HCT116 (cell line): Measurements from ENCODE around the gene ORM1. TPM values are rescaled to one million over a fixed set of nuclear protein-coding genes. Genes with fewer than 3 reads are reported as not detected.

ENCODE experiments used
- ATAC-seq: fragments of 200-7000 bp; cut with Tn5 transposase; 2 replicates; pipeline ENCODE4 v1.9.1; 2020; ENCODE audit warnings: mild to moderate bottlenecking, moderate library complexity
- BruUV-seq: library from RNA; stranded (reverse); fragments of 400-500 nt; replicated peaks from 2 replicates; lab custom pipeline; 2021; lab: Mats Ljungman, UMichigan
- CTCF ChIA-PET: fragments of 300-600 bp; sonication (Branson Sonifier 250); formaldehyde crosslinking; loops from one replicate; lab custom pipeline; 2021; ENCODE audit warnings: antibody characterized with exemption; lab: Charles Lee
- POLR2A ChIA-PET: fragments of 300-600, 350-600 bp; sonication (Branson Sonifier 250); formaldehyde crosslinking; loops from one replicate; lab custom pipeline; 2021; ENCODE audit warnings: antibody characterized with exemption; lab: Charles Lee
- RAD21 ChIA-PET, 2 experiments: fragments of 300-600 bp; sonication (Branson Sonifier 250); formaldehyde crosslinking; loops; one replicate each; lab custom pipeline; 2023; ENCODE audit warnings: low total read pairs in 2 of 2; ENCODE audit not compliant: uncharacterized antibody in 2 of 2, unreplicated experiment in 2 of 2, low non-redundant PET in 1 of 2; lab: Charles Lee
- DNase-seq: peaks from one replicate; pipeline ENCODE4 v3.0.0-alpha.2; 2010; ENCODE audit warnings: low read depth, low spot score
- H2AFZ ChIP-seq: fragments of 200-600 bp; shearing (Covaris generic), sonication (generic); 2 replicates; pipeline ENCODE4 v1.6.1; 2017; ENCODE audit warnings: low read depth, mixed run types, mixed read lengths, antibody characterized with exemption, low read length; ENCODE audit not compliant: poor library complexity, severe bottlenecking
- H3K27ac ChIP-seq: 2 replicates; pipeline ENCODE4 v1.5.1; 2012; ENCODE audit warnings: low read depth, low read length
- H3K27me3 ChIP-seq: fragments of 200-600 bp; sonication (generic); 2 replicates; pipeline ENCODE4 v1.6.1; 2016; ENCODE audit warnings: mixed run types, low read length, mixed read lengths; ENCODE audit not compliant: insufficient read depth
- H3K36me3 ChIP-seq, 2 experiments: fragments of 200-500 bp in 1 of 2; fragments of 200-600 bp in 1 of 2; sonication (Bioruptor generic) in 1 of 2; sonication (generic) in 1 of 2; 2 replicates each; pipeline versions ENCODE4 v1.5.1 to v1.6.1; 2014 to 2016; ENCODE audit warnings: low read length in 2 of 2, inconsistent platforms in 1 of 2, mixed read lengths in 1 of 2, mixed run types in 1 of 2; ENCODE audit not compliant: insufficient read depth in 2 of 2, control insufficient read depth in 1 of 2
- H3K4me1 ChIP-seq, 2 experiments: fragments of 200-600 bp in 1 of 2; sonication (generic) in 1 of 2; 2 replicates each; pipeline versions ENCODE4 v1.5.1 to v1.6.1; 2012 to 2017; ENCODE audit warnings: low read length in 2 of 2, inconsistent platforms in 1 of 2, mild to moderate bottlenecking in 1 of 2, mixed read lengths in 1 of 2, mixed run types in 1 of 2, moderate library complexity in 1 of 2; ENCODE audit not compliant: insufficient read depth in 2 of 2, control insufficient read depth in 1 of 2
- H3K4me2 ChIP-seq: fragments of 200-600 bp; sonication (generic); 2 replicates; pipeline ENCODE4 v1.6.1; 2017; ENCODE audit warnings: mixed run types, low read length, mixed read lengths
- H3K4me3 ChIP-seq, 2 experiments: fragments of 200-600 bp in 1 of 2; sonication (generic) in 1 of 2; replicated peaks in 1 of 2; 2 replicates each; pipeline ENCODE4 v1.5.1; 2011 to 2016; ENCODE audit warnings: low read length in 2 of 2, control low read depth in 1 of 2, low read depth in 1 of 2, mild to moderate bottlenecking in 1 of 2, mixed read lengths in 1 of 2, mixed run types in 1 of 2
- H3K79me2 ChIP-seq: fragments of 200-600 bp; sonication (generic); 2 replicates; pipeline ENCODE4 v1.6.1; 2017; ENCODE audit warnings: mild to moderate bottlenecking, mixed run types, low read length, moderate library complexity, mixed read lengths; ENCODE audit not compliant: insufficient read depth
- H3K9ac ChIP-seq: fragments of 200-600 bp; sonication (generic); 2 replicates; pipeline ENCODE4 v1.6.1; 2016; ENCODE audit warnings: low read length, mixed read lengths
- H3K9me2 ChIP-seq: fragments of 200-600 bp; sonication (generic), shearing (Covaris generic); 2 replicates; pipeline ENCODE4 v1.6.1; 2017; ENCODE audit warnings: mixed run types, mild to moderate bottlenecking, moderate library complexity; ENCODE audit not compliant: insufficient read depth
- H3K9me3 ChIP-seq, 2 experiments: fragments of 200-500 bp in 1 of 2; fragments of 200-600 bp in 1 of 2; sonication (Bioruptor generic) in 1 of 2; sonication (generic) in 1 of 2; 2 replicates each; pipeline ENCODE4 v1.6.1; 2014 to 2017; ENCODE audit warnings: low read length in 2 of 2, mixed read lengths in 2 of 2, inconsistent platforms in 1 of 2, low read depth in 1 of 2, mild to moderate bottlenecking in 1 of 2, mixed run types in 1 of 2, moderate library complexity in 1 of 2; ENCODE audit not compliant: control insufficient read depth in 1 of 2, insufficient read depth in 1 of 2
- H4K20me1 ChIP-seq: fragments of 200-600 bp; sonication (generic), shearing (Covaris generic); 2 replicates; pipeline ENCODE4 v1.6.1; 2017; ENCODE audit warnings: mixed run types, mild to moderate bottlenecking, moderate library complexity; ENCODE audit not compliant: insufficient read depth
- CBX3 ChIP-seq: IDR thresholded peaks from 2 replicates; pipeline ENCODE4 v1.6.1; 2012; ENCODE audit warnings: low read depth
- CEBPB ChIP-seq: IDR thresholded peaks from 2 replicates; pipeline ENCODE4 v1.6.1; 2012; ENCODE audit warnings: low read depth
- ELF1 ChIP-seq: IDR thresholded peaks from 2 replicates; pipeline ENCODE4 v1.6.1; 2012; ENCODE audit warnings: low read depth, borderline replicate concordance
- EZH2 ChIP-seq: fragments of 200-600 bp; sonication (generic); IDR thresholded peaks from 2 replicates; pipeline ENCODE4 v1.6.1; 2017; ENCODE audit warnings: antibody characterized with exemption, mixed run types
- JUND ChIP-seq: IDR thresholded peaks from 2 replicates; pipeline ENCODE4 v1.6.1; 2012
- MAX ChIP-seq: IDR thresholded peaks from 2 replicates; pipeline ENCODE4 v1.6.1; 2012
- POLR2AphosphoS5 ChIP-seq: IDR thresholded peaks from 2 replicates; pipeline ENCODE4 v1.6.1; 2011; ENCODE audit warnings: mild to moderate bottlenecking, low read depth, low read length, moderate library complexity
- SP1 ChIP-seq: IDR thresholded peaks from 2 replicates; pipeline ENCODE4 v1.6.1; 2012; ENCODE audit warnings: low read depth
- SRF ChIP-seq: IDR thresholded peaks from 2 replicates; pipeline ENCODE4 v1.6.1; 2012; ENCODE audit warnings: low read depth
- TCF7L2 ChIP-seq: IDR thresholded peaks from 2 replicates; pipeline ENCODE4 v1.7.0; 2011; ENCODE audit warnings: borderline replicate concordance, inconsistent platforms; ENCODE audit not compliant: insufficient read depth, insufficient read length; ENCODE audit errors: extremely low read depth
- YY1 ChIP-seq: IDR thresholded peaks from 2 replicates; pipeline ENCODE4 v1.6.1; 2011; ENCODE audit warnings: low read length, low read depth, moderate library complexity, mild to moderate bottlenecking; ENCODE audit not compliant: insufficient replicate concordance; ENCODE audit errors: extremely low read depth
- ZBTB33 ChIP-seq: IDR thresholded peaks from 2 replicates; pipeline ENCODE4 v1.6.1; 2011; ENCODE audit warnings: mild to moderate bottlenecking, low read length, moderate library complexity; ENCODE audit not compliant: insufficient replicate concordance; ENCODE audit errors: extremely low read depth
- ZFX ChIP-seq: fragments of 450-650 bp; IDR thresholded peaks from 2 replicates; pipeline ENCODE4 v1.6.1; 2017
- ZNF274 ChIP-seq: fragments of 200-500 bp; sonication (Bioruptor generic); IDR thresholded peaks from 2 replicates; pipeline ENCODE4 v1.6.1; 2014; ENCODE audit warnings: mild to moderate bottlenecking, low read depth, low read length, inconsistent platforms
- intact Hi-C: fragments of 100-400 bp; cut with micrococcal nuclease; formaldehyde crosslinking; loops from 2 replicates; pipeline ENCODE4 v1.10.0; 2022
- total RNA-seq: library from RNA; stranded (reverse); gene quantifications from one replicate; pipeline ENCODE4 v1.2.1, GENCODE V29; 2021; ENCODE audit not compliant: unreplicated experiment

The ORM1 gene
- total RNA-seq, 1 experiment from 2014 or later, result 5.6 TPM

GRCh38 chr9:114301798-114302565 is 20.9 kb upstream of the ORM1 start:
- no peak overlapping the region for H2AFZ ChIP-seq
- peaks cover 0 to 3% of the 10 kb centered on the region in 2 experiments; a peak in 1 of 4 replicates for H3K4me1 ChIP-seq
- DNase-seq (no peak), ATAC-seq (no peak)
- H3K9me2 ChIP-seq, result no peaks in the 10 kb centered on the region
- BruUV-seq, result no TSS peak
- intact Hi-C loops, result no loop called here
- no peak overlapping the region for H3K4me3 ChIP-seq
- no peak overlapping the region for H3K4me2 ChIP-seq
- ChIA-PET POLR2A (no interaction called here), RAD21 (no interaction called here), CTCF (interaction anchor here (1.4 kb wide), 1 partner anchor 219 kb away, joined by 5 read pairs; no protein-coding TSS in a partner anchor)
- no peak overlapping the region for H3K9ac ChIP-seq
- no peak overlapping the region for H3K27ac ChIP-seq
- no peak for TF ChIP-seq TCF7L2
- TF ChIP-seq ELF1, result no peak
- TF ChIP-seq POLR2AphosphoS5, result no peak
- no peak for TF ChIP-seq ZNF274
- TF ChIP-seq CEBPB, result no peak
- TF ChIP-seq JUND, result no peak
- H3K9me3 ChIP-seq, result no peaks in the 10 kb centered on the region
- H3K27me3 ChIP-seq, result no peaks in the 10 kb centered on the region
- no peaks in the 10 kb centered on the region for H4K20me1 ChIP-seq
- H3K36me3 ChIP-seq, result no peaks in the 10 kb centered on the region
- H3K79me2 ChIP-seq, result no peaks in the 10 kb centered on the region

GRCh38 chr9:114302727-114303126 is 20.2 kb upstream of the ORM1 start:
- no peaks in the 10 kb centered on the region for H3K9me2 ChIP-seq
- no peak overlapping the region for H3K27ac ChIP-seq
- intact Hi-C loops, result no loop called here
- POLR2A ChIA-PET, result no interaction called here
- BruUV-seq, result no TSS peak
- TF ChIP-seq ZNF274 (no peak), CBX3 (no peak), EZH2 (no peak), CEBPB (no peak), SP1 (no peak), ZBTB33 (no peak), MAX (no peak), YY1 (no peak), ZFX (no peak), SRF (no peak)
- ATAC-seq (no peak), DNase-seq (no peak)
- H3K4me3 ChIP-seq, result no peak overlapping the region
- no peaks in the 10 kb centered on the region for H3K36me3 ChIP-seq
- RAD21 ChIA-PET, result no interaction called here
- H3K9me3 ChIP-seq, result no peaks in the 10 kb centered on the region
- H3K27me3 ChIP-seq, result no peaks in the 10 kb centered on the region
- no peaks in the 10 kb centered on the region for H3K79me2 ChIP-seq
- CTCF ChIA-PET, result interaction anchor here (1.4 kb wide), 1 partner anchor 220 kb away, joined by 5 read pairs; no protein-coding TSS in a partner anchor
- no peak overlapping the region for H2AFZ ChIP-seq
- peaks cover 0 to 3% of the 10 kb centered on the region in 2 experiments; a peak in 1 of 4 replicates for H3K4me1 ChIP-seq
- no peak overlapping the region for H3K9ac ChIP-seq
- no peaks in the 10 kb centered on the region for H4K20me1 ChIP-seq
- no peak overlapping the region for H3K4me2 ChIP-seq
